K562 (cell line): Measurements from ENCODE around the gene CHCHD4. TPM values are rescaled to one million over a fixed set of nuclear protein-coding genes. Genes with fewer than 3 reads are reported as not detected.
A peak's percentile ranks its signal among the peaks of the same experiment; 100 is the strongest.

Experiments used
- BDP1 ChIP-seq: IDR thresholded peaks from 3 replicates; pipeline ENCODE4 v1.6.1; 2011; ENCODE audit not compliant: insufficient read length, insufficient read depth
- BHLHE40 ChIP-seq: IDR thresholded peaks from 2 replicates; pipeline ENCODE4 v1.6.1; 2011; ENCODE audit warnings: low read length, improper control_type of control experiment
- ETV6 ChIP-seq, 3 experiments: fragments of 150-350 bp in 1 of 3; sonication (generic) in 1 of 3; formaldehyde crosslinking in 1 of 3; IDR thresholded peaks; 2 replicates each; pipeline versions ENCODE4 v1.6.1 to v1.8.0; 2014 to 2022; ENCODE audit warnings: borderline replicate concordance in 2 of 3, low read depth in 2 of 3, antibody characterized with exemption in 1 of 3, low read length in 1 of 3, mild to moderate bottlenecking in 1 of 3, missing genetic modification reagents in 1 of 3
- HDAC1 ChIP-seq, 2 experiments: fragments of 450-650 bp; IDR thresholded peaks; 2 replicates each; pipeline ENCODE4 v1.6.1; 2016 to 2017; ENCODE audit warnings: inconsistent platforms in 1 of 2, mild to moderate bottlenecking in 1 of 2, moderate library complexity in 1 of 2
- HDAC6 ChIP-seq: IDR thresholded peaks from 2 replicates; pipeline ENCODE4 v1.6.1; 2012; ENCODE audit warnings: low read depth, mild to moderate bottlenecking, control low read depth, inconsistent platforms, low read length, moderate library complexity
- JUN ChIP-seq, 2 experiments: sonication (generic) in 1 of 2; formaldehyde crosslinking in 1 of 2; IDR thresholded peaks; 2 replicates each; pipeline versions ENCODE4 v1.6.1 to v1.8.0; 2012 to 2022; ENCODE audit warnings: borderline replicate concordance in 2 of 2, mild to moderate bottlenecking in 2 of 2, improper control_type of control experiment in 1 of 2, low read depth in 1 of 2, low read length in 1 of 2, missing genetic modification reagents in 1 of 2
- JUND ChIP-seq, 2 experiments: IDR thresholded peaks; 2 replicates in 1 of 2; 3 replicates in 1 of 2; pipeline ENCODE4 v1.6.1; 2011; ENCODE audit warnings: borderline replicate concordance in 2 of 2, low read depth in 2 of 2, low read length in 2 of 2, improper control_type of control experiment in 1 of 2, missing biosample characterization in 1 of 2, missing genetic modification characterization in 1 of 2, missing genetic modification reagents in 1 of 2
- PCBP1 ChIP-seq: fragments of 200-400 bp; formaldehyde crosslinking; IDR thresholded peaks from 2 replicates; pipeline ENCODE4 v1.6.1; 2018; ENCODE audit warnings: mild to moderate bottlenecking, low read depth, low read length; ENCODE audit not compliant: poor library complexity, severe bottlenecking
- PTRF ChIP-seq: fragments of 450-650 bp; IDR thresholded peaks from 2 replicates; pipeline ENCODE4 v1.6.1; 2016; ENCODE audit warnings: mild to moderate bottlenecking, missing genetic modification characterization, missing compliant biosample characterization
- SIN3A ChIP-seq, 2 experiments: fragments of 150-350 bp in 1 of 2; IDR thresholded peaks; 2 replicates each; pipeline ENCODE4 v1.6.1; 2011 to 2016; ENCODE audit warnings: borderline replicate concordance in 2 of 2, low read depth in 2 of 2, low read length in 2 of 2, mild to moderate bottlenecking in 2 of 2, moderate library complexity in 2 of 2; ENCODE audit not compliant: control insufficient read depth in 1 of 2
- SMARCB1 ChIP-seq: IDR thresholded peaks from 2 replicates; pipeline ENCODE4 v1.6.1; 2011; ENCODE audit warnings: improper control_type of control experiment, low read depth; ENCODE audit not compliant: insufficient read length
- TSC22D4 ChIP-seq: fragments of 450-650 bp; IDR thresholded peaks from 2 replicates; pipeline ENCODE4 v1.6.1; 2016; ENCODE audit warnings: missing genetic modification characterization, missing biosample characterization, control low read depth
- U2AF1 ChIP-seq: fragments of 200-400 bp; formaldehyde crosslinking; optimal IDR thresholded peaks from 2 replicates; pipeline ENCODE3; 2017; ENCODE audit warnings: mild to moderate bottlenecking, low read depth, low read length, moderate library complexity
- ZNF76 ChIP-seq: fragments of 250-450 bp; sonication (Bioruptor Pico); IDR thresholded peaks from 2 replicates; pipeline ENCODE4 v1.4.0; 2020; ENCODE audit warnings: mild to moderate bottlenecking, moderate library complexity, borderline replicate concordance
- polyA plus RNA-seq, 8 experiments: library from polyadenylated mRNA; depleted of rRNA in 4 of 8; stranded (reverse) in 5 of 8; unstranded in 3 of 8; fragments of >200 nt; fragmentation: Nextera tagmentation in 2 of 8; fragmentation: Illumina TruSeq in 1 of 8; extraction: Ambion mirVana in 2 of 8; extraction: Trizol in 1 of 8; gene quantifications; 2 replicates each; pipeline versions ENCODE4 v1.2.1 to v1.2.3, GENCODE V29; 2011 to 2014; ENCODE audit warnings: inconsistent platforms in 1 of 8, missing spikeins in 1 of 8
- total RNA-seq, 7 experiments: library from RNA; depleted of rRNA in 6 of 7; stranded (reverse); fragments of >200 nt in 6 of 7; fragmentation: Illumina TruSeq in 2 of 7; extraction: Trizol in 2 of 7; gene quantifications; 2 replicates each; pipeline versions ENCODE4 v1.2.1 to v1.2.3, GENCODE V29; 2011 to 2021; ENCODE audit warnings: low replicate concordance in 1 of 7
- TF ChIP-seq, protein P1 (sequence below): sonication (generic); formaldehyde crosslinking; IDR thresholded peaks from 2 replicates; pipeline ENCODE4 v1.9.0; 2022; ENCODE audit warnings: mild to moderate bottlenecking, missing genetic modification reagents
- TF ChIP-seq, protein P2 (sequence below): sonication (generic); formaldehyde crosslinking; IDR thresholded peaks from 2 replicates; pipeline ENCODE4 v1.8.1; 2023; ENCODE audit warnings: mild to moderate bottlenecking, missing genetic modification reagents, moderate library complexity
- TF ChIP-seq, protein P3 (sequence below): fragments of 250-450 bp; sonication (Bioruptor Pico); IDR thresholded peaks from 2 replicates; pipeline ENCODE4 v1.4.0; 2020; ENCODE audit warnings: mild to moderate bottlenecking
- TF ChIP-seq, protein P4 (sequence below), 2 experiments: fragments of 250-450 bp in 1 of 2; fragments of 450-650 bp in 1 of 2; sonication (Bioruptor Pico) in 1 of 2; IDR thresholded peaks; 2 replicates each; pipeline versions ENCODE4 v1.6.1 to v1.8.0; 2016 to 2021; ENCODE audit warnings: mild to moderate bottlenecking in 2 of 2, moderate library complexity in 2 of 2, missing compliant biosample characterization in 1 of 2, missing genetic modification characterization in 1 of 2
- TF ChIP-seq, protein P5 (sequence below), 2 experiments: IDR thresholded peaks; 2 replicates each; pipeline ENCODE4 v1.6.1; 2011; ENCODE audit warnings: borderline replicate concordance in 1 of 2, control low read depth in 1 of 2, low read depth in 1 of 2, low read length in 1 of 2, mild to moderate bottlenecking in 1 of 2, mixed read lengths in 1 of 2, moderate library complexity in 1 of 2; ENCODE audit not compliant: insufficient read depth in 1 of 2, insufficient read length in 1 of 2, poor library complexity in 1 of 2, severe bottlenecking in 1 of 2; ENCODE audit errors: extremely low read depth in 1 of 2

The CHCHD4 gene
- total and polyA plus RNA-seq, 9 of the 15 experiments (the other 6 are each of a cell fraction or from before 2014, with no cell fraction given): 55.4 to 225 (median 77.2) TPM

DNA sequence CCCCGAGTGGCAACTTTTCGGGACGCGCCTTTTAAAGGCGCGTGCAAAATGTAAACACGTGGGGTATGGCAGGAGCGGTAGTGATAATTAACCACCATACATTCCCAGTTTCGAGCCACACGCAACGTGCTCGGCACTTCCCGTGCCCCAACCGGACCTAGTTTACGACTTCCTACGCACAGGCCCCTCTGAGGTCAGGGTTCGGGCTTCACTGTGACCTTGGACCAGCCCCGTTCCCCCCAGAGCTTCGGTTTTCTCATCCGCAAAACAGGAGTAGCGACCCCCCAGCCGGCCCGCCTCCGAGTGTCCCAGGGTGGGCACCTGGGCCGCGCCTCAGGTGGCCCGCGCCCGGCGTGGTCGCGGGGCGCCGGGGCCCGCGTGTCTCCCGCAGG lies 451 bp downstream of the CHCHD4 start (continued):
- TF ChIP-seq, protein P1, sequence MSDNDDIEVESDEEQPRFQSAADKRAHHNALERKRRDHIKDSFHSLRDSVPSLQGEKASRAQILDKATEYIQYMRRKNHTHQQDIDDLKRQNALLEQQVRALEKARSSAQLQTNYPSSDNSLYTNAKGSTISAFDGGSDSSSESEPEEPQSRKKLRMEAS: peak; percentile 82
- TF ChIP-seq SIN3A (IDR thresholded peaks at IDR 0.05; ENCODE audit: borderline replicate concordance in 2 of 2, control insufficient read depth in 1 of 2, low read depth in 2 of 2, low read length in 2 of 2) (peak in 1 of 2 experiments; percentile 60; a peak in 2 of 4 replicates), PTRF (tag) (no peak), JUN (IDR thresholded peaks at IDR 0.05; ENCODE audit: borderline replicate concordance, low read depth, low read length) (no peak), JUN (CRISPR knock-in tag; IDR thresholded peaks at IDR 0.05; ENCODE audit: borderline replicate concordance) (0 out of 2 replicates have a peak, but pooled peaks have one; percentile 55), TSC22D4 (tag) (no peak), ZNF76 (CRISPR knock-in tag) (no peak; the same call in 1 of the 2 replicates), PCBP1 (peak; percentile 34), SMARCB1 (no peak), HDAC1 (IDR thresholded peaks at IDR 0.05) (peak in 1 of 2 experiments; percentile 94; a peak in 2 of 4 replicates), ETV6 (IDR thresholded peaks at IDR 0.05; ENCODE audit: borderline replicate concordance in 1 of 2, low read depth in 2 of 2, low read length in 1 of 2) (peak in 1 of 2 experiments; percentile 67; a peak in 1 of 4 replicates), ETV6 (CRISPR knock-in tag; IDR thresholded peaks at IDR 0.05; ENCODE audit: borderline replicate concordance) (no peak), BHLHE40 (peak; percentile 41), U2AF1 (peak; percentile 37), BDP1 (no peak), HDAC6 (no peak), JUND (IDR thresholded peaks at IDR 0.05; ENCODE audit: borderline replicate concordance, low read depth, low read length) (peak; percentile 40; the same call in 1 of the 2 replicates), JUND (tag; IDR thresholded peaks at IDR 0.05; ENCODE audit: borderline replicate concordance, low read depth, low read length) (no peak)
- TF ChIP-seq, protein P2, sequence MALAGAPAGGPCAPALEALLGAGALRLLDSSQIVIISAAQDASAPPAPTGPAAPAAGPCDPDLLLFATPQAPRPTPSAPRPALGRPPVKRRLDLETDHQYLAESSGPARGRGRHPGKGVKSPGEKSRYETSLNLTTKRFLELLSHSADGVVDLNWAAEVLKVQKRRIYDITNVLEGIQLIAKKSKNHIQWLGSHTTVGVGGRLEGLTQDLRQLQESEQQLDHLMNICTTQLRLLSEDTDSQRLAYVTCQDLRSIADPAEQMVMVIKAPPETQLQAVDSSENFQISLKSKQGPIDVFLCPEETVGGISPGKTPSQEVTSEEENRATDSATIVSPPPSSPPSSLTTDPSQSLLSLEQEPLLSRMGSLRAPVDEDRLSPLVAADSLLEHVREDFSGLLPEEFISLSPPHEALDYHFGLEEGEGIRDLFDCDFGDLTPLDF (CRISPR knock-in tag): peak; percentile 10; the same call in 1 of the 2 replicates
- TF ChIP-seq, protein P3, sequence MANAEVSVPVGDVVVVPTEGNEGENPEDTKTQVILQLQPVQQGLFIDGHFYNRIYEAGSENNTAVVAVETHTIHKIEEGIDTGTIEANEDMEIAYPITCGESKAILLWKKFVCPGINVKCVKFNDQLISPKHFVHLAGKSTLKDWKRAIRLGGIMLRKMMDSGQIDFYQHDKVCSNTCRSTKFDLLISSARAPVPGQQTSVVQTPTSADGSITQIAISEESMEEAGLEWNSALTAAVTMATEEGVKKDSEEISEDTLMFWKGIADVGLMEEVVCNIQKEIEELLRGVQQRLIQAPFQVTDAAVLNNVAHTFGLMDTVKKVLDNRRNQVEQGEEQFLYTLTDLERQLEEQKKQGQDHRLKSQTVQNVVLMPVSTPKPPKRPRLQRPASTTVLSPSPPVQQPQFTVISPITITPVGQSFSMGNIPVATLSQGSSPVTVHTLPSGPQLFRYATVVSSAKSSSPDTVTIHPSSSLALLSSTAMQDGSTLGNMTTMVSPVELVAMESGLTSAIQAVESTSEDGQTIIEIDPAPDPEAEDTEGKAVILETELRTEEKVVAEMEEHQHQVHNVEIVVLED: peak; percentile 78
- TF ChIP-seq, protein P4, sequence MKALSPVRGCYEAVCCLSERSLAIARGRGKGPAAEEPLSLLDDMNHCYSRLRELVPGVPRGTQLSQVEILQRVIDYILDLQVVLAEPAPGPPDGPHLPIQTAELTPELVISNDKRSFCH (CRISPR knock-in tag; IDR thresholded peaks at IDR 0.05): no peak
- TF ChIP-seq, protein P4 (tag; IDR thresholded peaks at IDR 0.05): no peak
- TF ChIP-seq, protein P5, sequence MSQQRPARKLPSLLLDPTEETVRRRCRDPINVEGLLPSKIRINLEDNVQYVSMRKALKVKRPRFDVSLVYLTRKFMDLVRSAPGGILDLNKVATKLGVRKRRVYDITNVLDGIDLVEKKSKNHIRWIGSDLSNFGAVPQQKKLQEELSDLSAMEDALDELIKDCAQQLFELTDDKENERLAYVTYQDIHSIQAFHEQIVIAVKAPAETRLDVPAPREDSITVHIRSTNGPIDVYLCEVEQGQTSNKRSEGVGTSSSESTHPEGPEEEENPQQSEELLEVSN (IDR thresholded peaks at IDR 0.05; ENCODE audit: borderline replicate concordance in 1 of 2, extremely low read depth in 1 of 2, insufficient read depth in 1 of 2, insufficient read length in 1 of 2, low read depth in 1 of 2, low read length in 1 of 2, poor library complexity in 1 of 2, severe bottlenecking in 1 of 2): peak; percentile 20 to 62
